ENCODE measurements around the gene SYNDIG1. TPM values are rescaled to one million over a fixed set of nuclear protein-coding genes. Genes with fewer than 3 reads are reported as not detected.

SYNDIG1 gene
- total RNA-seq, 1 donor from 2014 or later: 0.49 TPM

DNA sequence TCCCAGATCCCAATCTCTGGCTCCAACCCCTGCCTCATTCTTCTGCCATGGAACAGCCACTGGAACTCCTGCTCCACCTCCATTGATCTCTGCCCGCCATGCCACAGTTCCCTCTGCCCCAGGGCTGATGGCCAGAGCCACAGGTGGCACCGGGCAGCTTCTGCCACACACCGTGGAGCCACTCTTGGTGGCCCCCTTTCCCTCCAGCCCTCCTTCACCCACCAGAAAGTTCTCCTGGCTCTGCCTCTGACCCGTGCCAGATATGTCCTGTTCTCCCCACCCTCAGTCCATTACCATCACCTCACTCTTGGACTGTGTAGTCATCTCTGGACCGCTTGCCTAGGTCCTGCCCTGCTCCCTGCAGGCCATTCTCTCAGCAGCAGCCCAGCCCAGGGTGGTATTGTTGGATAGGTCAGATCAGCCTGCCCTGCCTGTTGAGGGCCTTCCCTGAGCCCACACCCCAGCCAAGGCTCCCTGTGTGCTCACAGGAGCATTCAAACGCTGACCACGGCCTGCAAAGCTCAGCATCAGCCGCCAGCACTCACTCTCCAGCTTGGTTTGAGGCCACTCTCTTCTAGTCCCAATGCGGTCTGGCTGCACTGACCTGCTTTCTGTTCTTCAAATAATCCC lies 16.8 kb upstream of the SYNDIG1 start:
- H3K9me3 Mint-ChIP-seq: no peaks in the 10 kb centered on the region
- H3K4me3 Mint-ChIP-seq: no peak overlapping the region
- peaks cover 16% of the 10 kb centered on the region for H3K4me1 Mint-ChIP-seq
- no peaks in the 10 kb centered on the region for H3K36me3 Mint-ChIP-seq (ENCODE audit: low read depth)
- TF ChIP-seq, protein P1, sequence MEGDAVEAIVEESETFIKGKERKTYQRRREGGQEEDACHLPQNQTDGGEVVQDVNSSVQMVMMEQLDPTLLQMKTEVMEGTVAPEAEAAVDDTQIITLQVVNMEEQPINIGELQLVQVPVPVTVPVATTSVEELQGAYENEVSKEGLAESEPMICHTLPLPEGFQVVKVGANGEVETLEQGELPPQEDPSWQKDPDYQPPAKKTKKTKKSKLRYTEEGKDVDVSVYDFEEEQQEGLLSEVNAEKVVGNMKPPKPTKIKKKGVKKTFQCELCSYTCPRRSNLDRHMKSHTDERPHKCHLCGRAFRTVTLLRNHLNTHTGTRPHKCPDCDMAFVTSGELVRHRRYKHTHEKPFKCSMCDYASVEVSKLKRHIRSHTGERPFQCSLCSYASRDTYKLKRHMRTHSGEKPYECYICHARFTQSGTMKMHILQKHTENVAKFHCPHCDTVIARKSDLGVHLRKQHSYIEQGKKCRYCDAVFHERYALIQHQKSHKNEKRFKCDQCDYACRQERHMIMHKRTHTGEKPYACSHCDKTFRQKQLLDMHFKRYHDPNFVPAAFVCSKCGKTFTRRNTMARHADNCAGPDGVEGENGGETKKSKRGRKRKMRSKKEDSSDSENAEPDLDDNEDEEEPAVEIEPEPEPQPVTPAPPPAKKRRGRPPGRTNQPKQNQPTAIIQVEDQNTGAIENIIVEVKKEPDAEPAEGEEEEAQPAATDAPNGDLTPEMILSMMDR (conservative IDR thresholded peaks at IDR 0.05): no peak
- H3K27me3 Mint-ChIP-seq (ENCODE audit: low read depth): peaks cover 25% of the 10 kb centered on the region
- no peak for DNase-seq (ENCODE audit: low read depth, low spot score)
- H3K27ac Mint-ChIP-seq (ENCODE audit: unreplicated experiment): no peak overlapping the region

DNA sequence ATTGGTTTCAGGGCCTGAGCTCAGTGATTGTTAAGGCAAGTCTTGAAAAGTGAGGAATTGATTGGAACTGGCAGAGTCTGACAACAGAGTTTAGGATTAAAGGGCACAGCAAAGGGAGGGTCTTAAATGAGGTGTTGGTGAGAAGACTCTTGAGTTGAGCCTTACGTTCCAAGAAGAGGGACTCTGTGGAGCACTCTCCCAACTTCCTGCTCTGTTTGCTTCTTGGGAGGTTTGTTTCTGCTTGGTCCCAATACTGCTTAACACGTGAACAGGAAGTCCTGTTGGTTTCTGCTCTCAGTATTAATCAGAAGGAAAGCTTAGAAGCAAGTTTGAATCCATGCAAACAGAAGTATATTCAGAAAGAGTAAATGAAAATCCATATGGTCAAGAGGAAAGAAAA lies 15.6 kb upstream of the SYNDIG1 start:
- TF ChIP-seq, protein P1 (conservative IDR thresholded peaks at IDR 0.05): no peak
- no peak overlapping the region for H3K27ac Mint-ChIP-seq (ENCODE audit: unreplicated experiment)
- no peak overlapping the region for H3K4me3 Mint-ChIP-seq
- H3K27me3 Mint-ChIP-seq (ENCODE audit: low read depth): peaks cover 28% of the 10 kb centered on the region
- no peaks in the 10 kb centered on the region for H3K9me3 Mint-ChIP-seq
- no peak for DNase-seq (ENCODE audit: low read depth, low spot score)
- peaks cover 16% of the 10 kb centered on the region for H3K4me1 Mint-ChIP-seq
- H3K36me3 Mint-ChIP-seq (ENCODE audit: low read depth): no peaks in the 10 kb centered on the region

DNA sequence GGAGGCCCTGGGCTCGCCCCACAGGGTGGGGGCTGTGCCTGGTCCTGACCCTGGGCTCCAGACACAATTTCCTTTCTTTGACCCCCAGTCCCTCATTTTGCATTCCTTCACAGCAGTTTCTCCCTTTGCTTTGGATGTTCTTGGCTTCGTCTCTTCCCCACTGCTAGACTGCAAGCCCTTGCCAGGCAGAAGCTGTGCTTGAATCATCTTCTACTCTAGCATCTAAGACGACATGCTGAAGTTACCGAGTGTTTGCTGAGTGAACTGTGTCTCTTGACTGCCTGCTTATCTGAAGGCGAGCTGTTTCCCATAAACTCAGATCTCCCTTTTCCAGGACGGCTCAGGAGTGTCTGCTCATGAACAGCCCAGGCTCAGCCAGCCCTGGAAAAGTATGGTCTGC lies 14.3 kb upstream of the SYNDIG1 start:
- Mint-ChIP-seq H3K9me3 (no peaks in the 10 kb centered on the region), H3K27me3 (ENCODE audit: low read depth) (peaks cover 32% of the 10 kb centered on the region), H3K27ac (ENCODE audit: unreplicated experiment) (no peak overlapping the region), H3K4me1 (peaks cover 20% of the 10 kb centered on the region), H3K36me3 (ENCODE audit: low read depth) (no peaks in the 10 kb centered on the region), H3K4me3 (no peak overlapping the region)
- no peak for DNase-seq (ENCODE audit: low read depth, low spot score)
- TF ChIP-seq, protein P1 (conservative IDR thresholded peaks at IDR 0.05): no peak

DNA sequence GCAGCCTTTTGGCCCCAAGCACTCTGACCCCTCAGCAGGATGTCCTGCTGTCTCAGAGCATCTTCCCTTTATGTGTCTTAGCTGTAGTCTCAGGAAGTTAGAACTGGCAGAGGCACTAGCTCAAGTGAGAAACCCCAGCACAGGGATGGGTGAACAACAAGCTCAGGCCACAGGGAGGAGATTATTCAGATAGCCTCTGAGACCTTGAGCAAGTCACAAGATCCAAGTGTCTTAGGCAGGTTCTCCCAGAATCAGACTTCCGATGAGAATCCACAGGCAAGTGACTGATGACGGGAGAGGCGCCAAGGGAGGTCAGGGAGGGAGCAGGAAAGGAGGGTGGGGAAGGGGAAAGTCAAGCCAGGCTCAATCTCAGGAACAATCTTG lies 13.0 kb upstream of the SYNDIG1 start:
- no peak for DNase-seq (ENCODE audit: low read depth, low spot score)
- H3K27ac Mint-ChIP-seq (ENCODE audit: unreplicated experiment): no peak overlapping the region
- peaks cover 22% of the 10 kb centered on the region for H3K4me1 Mint-ChIP-seq
- no peaks in the 10 kb centered on the region for H3K9me3 Mint-ChIP-seq
- TF ChIP-seq, protein P1 (conservative IDR thresholded peaks at IDR 0.05): no peak
- H3K4me3 Mint-ChIP-seq: no peak overlapping the region
- H3K36me3 Mint-ChIP-seq (ENCODE audit: low read depth): no peaks in the 10 kb centered on the region
- peaks cover 32% of the 10 kb centered on the region for H3K27me3 Mint-ChIP-seq (ENCODE audit: low read depth)

DNA sequence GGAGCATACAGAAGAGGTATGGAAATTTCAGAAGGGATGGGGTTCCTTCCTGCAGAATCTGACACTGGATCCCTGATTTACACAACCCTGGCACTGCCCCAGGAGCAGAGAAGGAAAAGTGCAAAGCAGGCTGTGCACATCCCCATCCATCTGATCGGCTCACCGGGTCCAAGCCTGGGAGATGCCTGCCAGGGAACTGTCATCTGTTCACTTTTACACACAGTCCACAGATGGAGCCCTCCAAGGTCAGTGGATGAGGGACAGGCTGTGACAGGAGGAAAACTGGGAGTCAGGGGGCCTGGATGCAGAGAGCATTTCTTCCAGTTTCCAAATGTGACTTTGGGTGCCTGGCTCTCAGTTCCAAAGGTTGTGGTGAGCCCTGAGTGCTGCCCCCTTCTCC lies 11.0 kb upstream of the SYNDIG1 start:
- TF ChIP-seq, protein P1 (conservative IDR thresholded peaks at IDR 0.05): no peak
- no peak overlapping the region for H3K27ac Mint-ChIP-seq (ENCODE audit: unreplicated experiment)
- H3K36me3 Mint-ChIP-seq (ENCODE audit: low read depth): no peaks in the 10 kb centered on the region
- no peak for DNase-seq (ENCODE audit: low read depth, low spot score)
- H3K4me3 Mint-ChIP-seq: no peak overlapping the region
- H3K27me3 Mint-ChIP-seq (ENCODE audit: low read depth): peaks cover 45% of the 10 kb centered on the region
- peaks cover 36% of the 10 kb centered on the region for H3K4me1 Mint-ChIP-seq
- H3K9me3 Mint-ChIP-seq: no peaks in the 10 kb centered on the region
